Activated naive CD8-positive, alpha-beta T cell treated with anti-CD3 and anti-CD28 coated beads, Interleukin-2, amount 10 ng/mL, durations not matched to agents 7 days and 5 days (primary cell): Measurements from ENCODE around the gene FXYD7. TPM values are rescaled to one million over a fixed set of nuclear protein-coding genes. Genes with fewer than 3 reads are reported as not detected.
A peak's percentile ranks its signal among the peaks of the same experiment; 100 is the strongest.

Experiments used
- ATAC-seq: fragments of 150-1000 bp; cut with Tn5 transposase; one replicate; pipeline ENCODE4 v1.10.0; 2021; ENCODE audit warnings: low read depth, moderate library complexity
- POLR2A ChIA-PET: fragments of 350-600 bp; sonication (Branson Sonifier 250); formaldehyde crosslinking; loops from one replicate; lab custom pipeline; 2021; ENCODE audit warnings: antibody characterized with exemption; lab: Charles Lee
- DNase-seq: peaks from one replicate; pipeline ENCODE4 v3.0.0; 2021
- H3K27ac Mint-ChIP-seq: one replicate; pipeline ENCODE4 v1.8.0; 2022; ENCODE audit warnings: mild to moderate bottlenecking, mixed read lengths
- H3K27me3 Mint-ChIP-seq: one replicate; pipeline ENCODE4 v1.8.0; 2022; ENCODE audit warnings: mild to moderate bottlenecking, moderate library complexity, mixed read lengths
- H3K36me3 Mint-ChIP-seq: one replicate; pipeline ENCODE4 v1.8.0; 2021; ENCODE audit warnings: mild to moderate bottlenecking, mixed read lengths
- H3K4me1 Mint-ChIP-seq: one replicate; pipeline ENCODE4 v1.8.0; 2021; ENCODE audit warnings: mixed read lengths
- H3K4me3 Mint-ChIP-seq: one replicate; pipeline ENCODE4 v1.8.0; 2022; ENCODE audit warnings: mild to moderate bottlenecking, moderate library complexity, mixed read lengths
- H3K9me3 Mint-ChIP-seq: one replicate; pipeline ENCODE4 v1.8.0; 2021; ENCODE audit warnings: mixed read lengths
- total RNA-seq, 2 experiments: library from RNA; stranded (reverse); gene quantifications; one replicate each; pipeline ENCODE4 v1.2.3, GENCODE V29; 2021

Gene FXYD7
- total RNA-seq, 2 experiments from 2014 or later, result 5.3 to 6.5 TPM

GRCh38 chr19:35162471-35163326, 19.6 kb downstream of the FXYD7 start:
- Mint-ChIP-seq H3K27ac (no peak overlapping the region), H3K4me3 (no peak overlapping the region), H3K4me1 (peaks cover 36% of the 10 kb centered on the region), H3K27me3 (no peaks in the 10 kb centered on the region), H3K36me3 (peaks cover 97% of the 10 kb centered on the region), H3K9me3 (peaks cover 31% of the 10 kb centered on the region)
- POLR2A ChIA-PET, result interaction anchor here (0.7 to 1.5 kb wide), 4 partner anchors 8 to 36 kb away, joined by 3 to 6 read pairs (median 5); partner anchors contain the start of gene FXYD5
- no peak for DNase-seq
- ATAC-seq, result no peak

- ATAC-seq (no peak), DNase-seq (no peak)
- H3K4me3 Mint-ChIP-seq, result no peak overlapping the region
- no peaks in the 10 kb centered on the region for H3K27me3 Mint-ChIP-seq
- H3K36me3 Mint-ChIP-seq, result peaks cover 86% of the 10 kb centered on the region
- POLR2A ChIA-PET, result no interaction called here
- H3K9me3 Mint-ChIP-seq, result peaks cover 31% of the 10 kb centered on the region
- no peak overlapping the region for H3K27ac Mint-ChIP-seq
- H3K4me1 Mint-ChIP-seq, result peaks cover 33% of the 10 kb centered on the region
These were observed 21.4 kb downstream of the FXYD7 start for GRCh38 chr19:35164418-35164817.

GRCh38 chr19:35165200-35166058, 22.4 kb downstream of the FXYD7 start:
- ATAC-seq (no peak), DNase-seq (no peak)
- Mint-ChIP-seq H3K36me3 (peaks cover 82% of the 10 kb centered on the region), H3K9me3 (peaks cover 31% of the 10 kb centered on the region), H3K27ac (peak overlapping the region; percentile 48), H3K4me3 (no peak overlapping the region), H3K4me1 (peaks cover 35% of the 10 kb centered on the region), H3K27me3 (no peaks in the 10 kb centered on the region)
- POLR2A ChIA-PET, result interaction anchor here (0.6 to 2.3 kb wide), 3 partner anchors 8 to 54 kb away, joined by 3 to 19 read pairs (median 4); partner anchors contain the start of gene FXYD5

- peak overlapping the region; percentile 91 for H3K27ac Mint-ChIP-seq
- peaks cover 25% of the 10 kb centered on the region for H3K9me3 Mint-ChIP-seq
- H3K36me3 Mint-ChIP-seq, result peaks cover 81% of the 10 kb centered on the region
- peak overlapping the region; percentile 56 for H3K4me3 Mint-ChIP-seq
- H3K4me1 Mint-ChIP-seq, result peaks cover 34% of the 10 kb centered on the region
- DNase-seq (no peak), ATAC-seq (no peak)
- POLR2A ChIA-PET, result interaction anchor here (0.6 to 2.4 kb wide), 5 partner anchors 9 to 55 kb away, joined by 3 to 19 read pairs (median 5); partner anchors contain the start of gene FXYD5
- H3K27me3 Mint-ChIP-seq, result no peaks in the 10 kb centered on the region
These were observed 23.3 kb downstream of the FXYD7 start for GRCh38 chr19:35166100-35167063.

GRCh38 chr19:35167251-35168119, 24.4 kb downstream of the FXYD7 start:
- POLR2A ChIA-PET, result interaction anchor here (1.0 to 2.4 kb wide), 7 partner anchors 10 to 44 kb away, joined by 3 to 19 read pairs (median 5); partner anchors contain the start of gene FXYD5
- peak; percentile 48 for ATAC-seq

GRCh38 chr19:35168196-35168595, 25.1 kb downstream of the FXYD7 start:
- ATAC-seq (no peak), DNase-seq (no peak)
- peak overlapping the region; percentile 57 for H3K27ac Mint-ChIP-seq
- H3K4me1 Mint-ChIP-seq, result peaks cover 36% of the 10 kb centered on the region
- no peak overlapping the region for H3K4me3 Mint-ChIP-seq
- H3K36me3 Mint-ChIP-seq, result peaks cover 79% of the 10 kb centered on the region
- H3K9me3 Mint-ChIP-seq, result peaks cover 14% of the 10 kb centered on the region
- POLR2A ChIA-PET, result interaction anchor here (1.2 to 2.4 kb wide), 5 partner anchors 10 to 43 kb away, joined by 3 to 19 read pairs (median 5); partner anchors contain the start of gene FXYD5
- H3K27me3 Mint-ChIP-seq, result no peaks in the 10 kb centered on the region

More at GRCh38 chr19:35167251-35168119, 24.4 kb downstream of the FXYD7 start:
- Mint-ChIP-seq H3K27ac (peak overlapping the region; percentile 91), H3K4me3 (peak overlapping the region; percentile 56), H3K27me3 (no peaks in the 10 kb centered on the region), H3K4me1 (peaks cover 36% of the 10 kb centered on the region), H3K36me3 (peaks cover 80% of the 10 kb centered on the region), H3K9me3 (peaks cover 19% of the 10 kb centered on the region)
- no peak for DNase-seq

GRCh38 chr19:35169221-35169995, 26.4 kb downstream of the FXYD7 start:
- H3K4me1 Mint-ChIP-seq, result peaks cover 34% of the 10 kb centered on the region
- POLR2A ChIA-PET, result interaction anchor here (1.2 to 2.5 kb wide), 5 partner anchors 9 to 37 kb away, joined by 3 to 10 read pairs (median 5); partner anchors contain the start of gene FXYD5

GRCh38 chr19:35170359-35171061, 27.5 kb downstream of the FXYD7 start:
- no peaks in the 10 kb centered on the region for H3K27me3 Mint-ChIP-seq
- H3K4me1 Mint-ChIP-seq, result peaks cover 34% of the 10 kb centered on the region
- no peak for ATAC-seq
- peaks cover 9% of the 10 kb centered on the region for H3K9me3 Mint-ChIP-seq
- no peak for DNase-seq
- peak overlapping the region; percentile 32 for H3K27ac Mint-ChIP-seq
- peaks cover 66% of the 10 kb centered on the region for H3K36me3 Mint-ChIP-seq
- no peak overlapping the region for H3K4me3 Mint-ChIP-seq
- POLR2A ChIA-PET, result interaction anchor here (1.6 to 2.5 kb wide), 3 partner anchors 11 to 36 kb away, joined by 5 to 10 read pairs (median 5); partner anchors contain the start of gene FXYD5

More at GRCh38 chr19:35169221-35169995, 26.4 kb downstream of the FXYD7 start:
- Mint-ChIP-seq H3K9me3 (peaks cover 10% of the 10 kb centered on the region), H3K27me3 (no peaks in the 10 kb centered on the region), H3K27ac (peak overlapping the region; percentile 51), H3K36me3 (peaks cover 77% of the 10 kb centered on the region), H3K4me3 (no peak overlapping the region)
- no peak for DNase-seq
- ATAC-seq, result no peak

- ATAC-seq (peak; percentile 56), DNase-seq (no peak)
- POLR2A ChIA-PET, result interaction anchor here (0.6 to 2.9 kb wide), 6 partner anchors 8 to 40 kb away, joined by 3 to 14 read pairs (median 6); partner anchors contain the start of gene FXYD5
These were observed 28.7 kb downstream of the FXYD7 start for GRCh38 chr19:35171730-35172129.

GRCh38 chr19:35174226-35174625, 31.2 kb downstream of the FXYD7 start:
- DNase-seq (no peak), ATAC-seq (no peak)
- POLR2A ChIA-PET, result interaction anchor here (1.2 to 2.9 kb wide), 2 partner anchors 20 kb away, joined by 3 to 14 read pairs; partner anchors contain the start of gene FXYD5
- Mint-ChIP-seq H3K4me3 (no peak overlapping the region), H3K4me1 (peaks cover 21% of the 10 kb centered on the region), H3K27me3 (no peaks in the 10 kb centered on the region), H3K36me3 (peaks cover 45% of the 10 kb centered on the region), H3K9me3 (peaks cover 2% of the 10 kb centered on the region), H3K27ac (no peak overlapping the region)

More at GRCh38 chr19:35171730-35172129, 28.7 kb downstream of the FXYD7 start:
- Mint-ChIP-seq H3K27ac (peak overlapping the region; percentile 79), H3K4me3 (peak overlapping the region; percentile 40), H3K27me3 (no peaks in the 10 kb centered on the region), H3K9me3 (no peaks in the 10 kb centered on the region), H3K36me3 (peaks cover 54% of the 10 kb centered on the region), H3K4me1 (peaks cover 28% of the 10 kb centered on the region)
